GM19438 (cell line): ENCODE data around the gene DTD1.

ENCODE experiments used
- ATAC-seq: cut with Tn5 transposase; IDR thresholded peaks from one replicate; pipeline ENCODE4 v1.9.1; 2021; ENCODE audit warnings: low read depth; ENCODE audit not compliant: unreplicated experiment

DTD1 gene

GRCh38 chr20:18614244-18614643, 26.4 kb downstream of the DTD1 start:
- ATAC-seq: no peak

- ATAC-seq: no peak
Measured at GRCh38 chr20:18615020-18615650, 27.3 kb downstream of the DTD1 start.

DNA sequence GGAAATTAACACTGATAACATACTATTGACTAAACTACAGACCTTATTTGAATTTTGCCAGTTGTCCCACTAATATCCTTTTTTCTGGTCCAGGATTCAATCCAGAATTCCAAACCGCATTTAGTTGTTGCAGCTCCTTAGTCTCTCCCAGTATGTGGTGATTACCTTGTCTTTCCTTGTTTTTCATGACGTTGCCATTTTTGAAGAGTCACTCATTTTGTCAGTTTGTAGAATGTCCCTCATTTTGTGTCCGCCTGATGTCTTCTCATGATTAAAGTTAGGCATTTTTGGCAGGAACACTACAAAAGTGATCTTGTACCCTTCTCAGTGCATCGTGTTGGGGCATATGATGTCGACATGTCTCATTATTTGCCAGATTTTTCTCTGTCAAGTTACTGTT, 33.1 kb downstream of the DTD1 start:
- ATAC-seq: no peak

DNA sequence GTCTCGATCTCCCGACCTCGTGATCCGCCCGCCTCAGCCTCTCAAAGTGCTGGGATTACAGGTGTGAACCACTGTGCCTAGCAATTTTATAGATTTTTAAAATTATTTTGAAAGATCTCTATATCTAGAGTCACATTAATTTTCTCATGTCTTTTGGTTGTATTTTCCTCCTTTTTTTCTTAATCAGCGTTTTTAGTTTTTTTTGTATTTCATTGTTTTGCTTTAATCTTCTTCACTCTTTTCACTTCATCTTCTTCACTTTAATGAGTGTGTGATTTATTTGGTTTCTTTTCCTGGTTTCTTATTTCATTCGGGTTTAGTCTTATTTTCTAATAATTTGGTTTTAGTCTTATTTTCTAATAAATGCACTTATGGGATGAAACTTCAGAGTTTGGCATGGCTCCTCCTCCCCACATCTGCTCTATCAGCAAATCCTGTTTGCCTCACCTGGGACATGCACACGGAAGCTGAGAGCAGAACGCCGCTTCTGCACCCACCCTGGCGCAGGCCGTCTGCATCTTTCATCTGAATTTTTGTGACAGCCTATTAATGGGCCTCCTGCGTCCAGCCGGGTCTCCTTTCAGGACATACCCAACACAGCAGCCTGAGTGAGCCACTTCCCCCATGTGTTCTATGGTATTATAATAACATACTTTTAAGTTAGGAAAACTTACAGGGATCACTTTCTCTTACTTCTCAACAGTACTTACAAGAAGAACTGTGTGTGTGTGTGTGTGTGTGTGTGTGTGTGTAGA, 35.5 kb downstream of the DTD1 start:
- no peak for ATAC-seq

DNA sequence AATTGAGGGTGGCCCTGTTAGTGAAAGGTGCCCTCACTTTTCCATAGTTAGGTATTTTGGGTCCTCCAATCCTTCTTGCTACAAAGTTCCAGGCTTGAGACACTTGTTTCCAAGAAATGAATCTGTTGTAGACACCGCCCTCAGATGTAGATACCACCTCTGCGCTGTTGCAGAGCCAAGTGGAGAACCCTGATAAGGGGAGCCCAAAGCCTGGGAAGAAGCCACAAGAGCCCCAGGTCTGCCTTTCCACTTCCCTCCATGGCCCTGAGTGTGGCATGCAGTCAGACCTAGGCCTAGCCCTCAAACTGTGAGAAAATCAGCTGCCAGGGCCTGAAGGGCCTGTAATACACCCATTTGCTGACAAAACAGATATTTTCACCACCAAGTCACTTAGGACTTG, 37.1 kb downstream of the DTD1 start:
- ATAC-seq: no peak

DNA sequence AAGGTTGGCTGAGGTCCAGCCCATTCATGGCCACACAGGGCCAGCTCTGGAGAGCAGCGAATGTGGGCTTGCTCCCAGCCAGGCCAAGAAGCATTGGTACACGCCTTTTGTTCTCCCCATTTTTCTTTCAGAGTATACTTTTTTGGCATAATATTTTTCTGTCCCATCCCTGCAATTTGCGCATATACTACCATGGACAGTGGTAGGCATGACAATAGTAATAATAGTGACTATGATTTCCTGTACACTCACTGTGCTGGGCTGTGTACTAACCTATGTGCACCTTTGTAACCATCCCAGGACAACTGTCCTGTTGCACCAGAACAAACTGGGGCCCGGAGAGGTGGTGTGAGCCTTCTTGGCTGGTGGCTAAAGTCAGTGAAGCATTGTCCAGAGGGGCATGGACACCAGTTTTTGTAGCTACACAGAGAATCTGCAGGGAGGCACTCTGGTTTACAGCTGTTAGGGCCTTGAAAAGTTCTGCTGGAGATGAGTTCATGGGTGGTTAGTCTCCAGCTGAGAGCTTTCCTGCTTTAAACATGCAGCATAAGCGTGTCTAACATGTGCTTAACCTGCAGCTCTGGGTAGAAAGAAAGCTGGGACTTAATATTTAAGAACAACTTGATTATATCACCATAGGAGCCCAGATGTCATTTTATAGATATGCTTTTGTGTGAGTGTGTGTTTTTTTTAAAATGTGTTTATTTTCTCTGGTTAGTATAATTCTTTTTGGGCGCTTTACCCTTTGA, 38.2 kb downstream of the DTD1 start:
- ATAC-seq: no peak

- no peak for ATAC-seq
Measured at GRCh38 chr20:18628330-18628920, 40.6 kb downstream of the DTD1 start.

DNA sequence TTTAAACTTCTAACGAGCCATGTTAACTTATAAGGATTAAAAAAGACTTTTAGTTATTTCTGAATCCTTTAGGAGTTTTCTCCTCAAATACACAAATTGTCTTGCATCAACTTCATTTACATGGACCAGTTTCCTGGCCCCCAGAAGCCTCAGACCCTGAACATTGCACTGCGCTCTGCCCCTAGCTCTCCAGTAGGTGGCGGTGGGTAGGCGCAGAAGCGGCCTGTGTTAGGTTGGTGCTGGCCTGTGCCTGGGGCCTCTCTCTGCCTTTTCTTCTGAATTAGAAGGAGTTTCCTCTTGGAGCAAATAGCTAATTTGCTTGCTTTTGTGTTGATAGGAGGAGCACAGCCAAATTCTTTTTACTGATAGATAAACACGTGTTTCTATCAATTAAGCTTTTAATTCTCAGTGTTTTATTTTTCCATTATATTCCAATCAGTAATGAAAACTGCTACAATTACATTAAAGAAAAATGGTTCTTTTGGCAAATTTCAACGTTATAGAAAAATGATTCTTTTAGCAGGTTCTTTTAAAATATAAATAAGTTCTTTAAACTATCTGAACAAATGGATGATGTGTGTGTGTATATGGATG, 44.4 kb downstream of the DTD1 start:
- ATAC-seq: peak; percentile 92

DNA sequence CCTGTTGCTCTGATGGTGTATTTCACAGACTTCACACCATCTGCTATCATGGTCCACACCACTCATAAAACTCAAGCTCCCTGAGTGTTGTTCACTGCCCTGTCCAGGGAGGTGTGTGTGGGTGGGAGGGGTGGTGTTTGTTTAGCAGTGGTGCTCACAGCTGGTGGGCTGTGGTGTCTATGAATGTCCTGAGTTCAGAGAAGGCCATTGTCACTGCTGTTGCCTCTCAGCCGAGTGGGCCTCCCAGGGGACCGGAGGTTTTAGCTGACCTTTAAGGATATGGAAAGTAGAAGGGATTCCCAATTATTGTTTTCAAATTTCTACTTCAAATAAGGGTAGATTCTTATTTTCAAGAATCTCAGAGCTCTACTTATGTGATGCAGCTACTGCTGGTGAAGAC, 45.6 kb downstream of the DTD1 start:
- ATAC-seq: no peak

DNA sequence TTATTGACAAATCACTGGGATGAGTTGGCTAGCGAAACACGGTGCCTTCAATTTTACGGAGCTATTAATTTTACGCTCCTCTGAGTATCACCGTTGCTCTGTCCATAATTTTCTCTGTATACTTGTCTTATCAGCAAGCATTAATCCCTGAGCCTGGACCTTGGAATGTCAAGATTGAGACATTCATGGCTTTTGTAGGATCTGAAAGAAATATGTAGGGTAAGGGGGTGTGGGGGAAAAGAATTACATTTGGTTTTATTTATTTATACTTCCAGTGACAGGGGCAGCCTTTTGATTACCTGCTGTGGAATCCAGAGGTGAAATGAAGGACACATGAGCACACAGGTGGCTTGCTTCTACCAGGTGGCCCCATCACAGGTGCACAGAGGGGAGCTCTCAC, 46.6 kb downstream of the DTD1 start:
- no peak for ATAC-seq

- no peak for ATAC-seq
Measured at GRCh38 chr20:18635380-18635779, 47.5 kb downstream of the DTD1 start.

DNA sequence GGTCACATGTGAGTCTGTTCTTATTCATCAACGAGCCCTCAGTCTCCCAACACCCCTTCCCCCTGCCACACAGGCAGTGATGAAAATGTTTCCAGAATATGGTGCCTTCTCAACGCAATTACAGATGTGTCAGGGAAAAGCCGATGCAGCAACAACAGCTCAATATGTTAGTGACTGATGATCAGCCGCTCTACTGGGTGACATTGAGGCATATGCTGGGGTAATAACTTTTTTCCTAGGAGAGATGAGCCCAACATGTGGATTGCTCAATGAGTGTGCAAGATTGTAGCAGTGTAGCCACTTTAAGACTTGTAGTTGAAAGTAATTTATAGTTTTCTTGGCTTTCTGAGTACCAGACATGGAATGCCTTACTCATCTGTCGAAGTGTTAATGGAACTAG, 49.4 kb downstream of the DTD1 start:
- ATAC-seq: no peak

GRCh38 chr20:18638768-18639167, 50.9 kb downstream of the DTD1 start:
- no peak for ATAC-seq

- ATAC-seq: no peak
Measured at GRCh38 chr20:18639501-18639979, 51.7 kb downstream of the DTD1 start.

DNA sequence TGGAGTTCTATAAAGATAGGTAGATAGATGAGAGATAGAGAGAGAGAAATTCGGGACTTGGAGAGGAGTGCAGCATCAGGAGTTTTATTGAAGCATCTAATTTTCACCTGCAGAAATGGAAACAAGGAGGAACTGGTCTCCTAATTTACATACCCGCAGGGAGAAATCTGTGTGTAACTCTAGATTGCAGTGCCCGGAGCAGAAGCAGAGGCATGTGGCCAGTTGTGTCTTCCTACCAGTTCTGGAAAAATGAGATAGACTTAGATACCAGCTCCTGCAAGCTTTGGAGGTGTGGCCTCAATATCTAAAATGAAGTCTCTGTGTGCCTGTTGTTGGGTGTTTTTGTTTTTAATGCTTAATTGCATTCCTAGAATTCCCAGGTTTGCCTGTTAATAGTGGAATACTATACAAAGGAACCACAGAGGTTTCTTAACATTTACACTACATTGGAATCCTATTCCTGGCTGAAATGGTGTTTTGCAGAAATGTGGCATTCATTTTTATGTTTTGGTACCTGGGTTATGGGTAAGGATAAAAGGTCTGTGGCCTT, 57.4 kb downstream of the DTD1 start:
- no peak for ATAC-seq

GRCh38 chr20:18645851-18646250, 58.0 kb downstream of the DTD1 start:
- no peak for ATAC-seq

DNA sequence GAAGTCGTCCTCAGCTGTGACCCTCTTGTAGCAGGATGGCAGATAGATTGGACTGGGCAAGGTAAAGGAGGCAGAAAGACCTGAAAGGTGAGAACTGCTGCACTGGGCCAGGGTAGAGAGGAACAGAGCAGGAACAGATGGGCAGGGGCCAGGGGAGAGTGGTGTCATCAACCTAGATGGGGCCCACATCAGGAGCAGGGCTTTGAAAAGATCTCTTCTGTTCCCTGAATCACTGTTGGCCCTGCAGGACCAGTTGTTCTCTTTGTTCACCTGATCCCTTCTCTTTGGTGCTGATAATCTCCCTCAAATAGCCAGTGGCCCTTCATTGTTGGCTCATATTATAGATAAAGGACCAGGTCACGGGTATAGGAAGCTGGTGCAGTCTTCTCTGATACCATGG, 59.9 kb downstream of the DTD1 start:
- no peak for ATAC-seq

GRCh38 chr20:18650224-18650623, 62.4 kb downstream of the DTD1 start:
- ATAC-seq: no peak

DNA sequence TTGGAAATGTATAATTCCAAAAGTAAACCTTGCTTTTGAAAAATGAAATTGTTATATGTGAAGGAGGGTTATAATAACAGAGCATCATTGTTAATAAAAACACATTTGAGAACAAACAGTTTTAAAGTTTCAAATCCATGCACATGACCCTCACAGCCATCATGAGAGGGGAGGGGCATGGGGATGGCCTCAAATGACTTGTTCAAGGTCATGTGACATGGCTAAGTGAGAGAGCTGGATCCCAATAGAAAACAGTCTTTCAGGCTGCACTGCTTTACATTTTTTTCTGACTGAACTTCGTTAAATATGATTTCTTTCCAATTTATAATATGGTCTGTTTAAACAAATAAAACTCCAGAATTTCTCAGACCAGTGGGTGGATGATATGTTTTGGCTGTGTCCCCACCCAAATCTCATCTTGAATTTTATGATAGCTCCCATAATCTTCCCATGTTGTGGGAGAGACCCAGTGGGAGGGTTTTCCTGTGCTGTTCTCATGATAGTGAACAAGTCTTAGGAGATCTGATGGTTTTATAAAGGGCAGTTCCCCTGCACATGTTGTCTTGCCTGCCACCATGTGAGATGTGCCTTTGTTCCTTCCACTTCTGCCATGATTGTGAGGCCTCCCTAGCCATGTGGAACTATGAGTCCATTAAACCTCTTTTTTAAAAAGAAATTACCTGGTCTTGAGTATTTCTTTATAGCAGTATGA, 66.0 kb downstream of the DTD1 start:
- no peak for ATAC-seq

GRCh38 chr20:18654448-18654773, 66.6 kb downstream of the DTD1 start:
- no peak for ATAC-seq
